Endothelial cell of umbilical vein (primary cell): ENCODE results near the gene ZNF385C. TPM values are rescaled to one million over a fixed set of nuclear protein-coding genes. Genes with fewer than 3 reads are reported as not detected.

ENCODE experiments used
- BruUV-seq: library from RNA; stranded (reverse); fragments of 400-500 nt; replicated peaks from 2 replicates; lab custom pipeline; 2021; lab: Mats Ljungman, UMichigan
- CTCF ChIA-PET: fragments of 300-600, 350-600 bp; sonication (Branson Sonifier 250); formaldehyde crosslinking; loops from one replicate; lab custom pipeline; 2021; ENCODE audit warnings: antibody characterized with exemption, inconsistent platforms; lab: Charles Lee
- POLR2A ChIA-PET: fragments of 300-600, 350-600 bp; sonication (Branson Sonifier 250); formaldehyde crosslinking; loops from one replicate; lab custom pipeline; 2021; ENCODE audit warnings: antibody characterized with exemption, inconsistent platforms; lab: Charles Lee
- DNase-seq: peaks from one replicate; pipeline ENCODE4 v3.0.0-alpha.2; 2011; ENCODE audit warnings: low read depth, low spot score
- FAIRE-seq: peaks from 2 replicates; lab custom pipeline; 2011; peaks lifted over from hg19 to GRCh38; lab: Jason Lieb, UNC
- H2AFZ ChIP-seq: 2 replicates; pipeline ENCODE4 v1.6.0; 2012; ENCODE audit warnings: low read depth, low read length, control low read depth, inconsistent platforms
- H3K27ac ChIP-seq: 2 replicates; pipeline ENCODE4 v1.5.1; 2011; ENCODE audit warnings: low read depth, mild to moderate bottlenecking, control low read depth, low read length, moderate library complexity; ENCODE audit not compliant: insufficient read depth
- H3K27me3 ChIP-seq, 2 experiments: 2 replicates each; pipeline versions ENCODE4 v1.6.0 to v1.6.1; 2011; ENCODE audit warnings: low read length in 2 of 2, mixed read lengths in 1 of 2; ENCODE audit not compliant: control insufficient read depth in 2 of 2, insufficient read depth in 2 of 2
- H3K36me3 ChIP-seq, 2 experiments: 2 replicates in 1 of 2; 3 replicates in 1 of 2; pipeline ENCODE4 v1.5.1; 2011; ENCODE audit warnings: low read length in 2 of 2, mild to moderate bottlenecking in 1 of 2, moderate library complexity in 1 of 2; ENCODE audit not compliant: control insufficient read depth in 2 of 2, insufficient read depth in 2 of 2; ENCODE audit errors: extremely low read depth in 1 of 2
- H3K4me1 ChIP-seq: 3 replicates; pipeline ENCODE4 v1.5.1; 2011; ENCODE audit warnings: mild to moderate bottlenecking, low read length; ENCODE audit not compliant: control insufficient read depth, insufficient read depth; ENCODE audit errors: extremely low read depth
- H3K4me2 ChIP-seq: 2 replicates; pipeline ENCODE4 v1.6.1; 2011; ENCODE audit warnings: low read length, control low read depth, mixed read lengths; ENCODE audit not compliant: insufficient read depth
- H3K4me3 ChIP-seq, 3 experiments: fragments of 200-600 bp in 1 of 3; sonication (generic), shearing (Covaris generic) in 1 of 3; replicated peaks in 1 of 3; 2 replicates each; pipeline ENCODE4 v1.5.1; 2011 to 2016; ENCODE audit warnings: control low read depth in 3 of 3, low read length in 3 of 3, mild to moderate bottlenecking in 2 of 3, inconsistent platforms in 1 of 3, low read depth in 1 of 3, moderate library complexity in 1 of 3; ENCODE audit not compliant: insufficient read depth in 1 of 3
- H3K79me2 ChIP-seq: 2 replicates; pipeline ENCODE4 v1.6.0; 2012; ENCODE audit warnings: low read length, inconsistent platforms; ENCODE audit not compliant: control insufficient read depth, insufficient read depth
- H3K9ac ChIP-seq: replicated peaks from 2 replicates; pipeline ENCODE3; 2011; ENCODE audit warnings: low read length, control low read depth; ENCODE audit not compliant: insufficient read depth; ENCODE audit errors: extremely low read depth
- H3K9me1 ChIP-seq: replicated peaks from 3 replicates; pipeline ENCODE4 v1.6.0; 2011; ENCODE audit warnings: mild to moderate bottlenecking, low read length; ENCODE audit not compliant: control insufficient read depth, insufficient read depth; ENCODE audit errors: extremely low read depth
- H3K9me3 ChIP-seq: replicated peaks from 2 replicates; pipeline ENCODE4 v1.5.1; 2012; ENCODE audit warnings: low read length, inconsistent platforms; ENCODE audit not compliant: control insufficient read depth, insufficient read depth
- H4K20me1 ChIP-seq: replicated peaks from 2 replicates; pipeline ENCODE3; 2011; ENCODE audit warnings: mild to moderate bottlenecking, low read length; ENCODE audit not compliant: control insufficient read depth, insufficient read depth; ENCODE audit errors: extremely low read depth
- CTCF ChIP-seq, 2 donors: IDR thresholded peaks; 1 replicate in 1 of 2; 2 replicates in 1 of 2; pipeline ENCODE4 v1.5.1; 2011; ENCODE audit warnings: low read length in 2 of 2, mild to moderate bottlenecking in 2 of 2, moderate library complexity in 2 of 2, control low read depth in 1 of 2, inconsistent platforms in 1 of 2, low read depth in 1 of 2; ENCODE audit not compliant: insufficient read depth in 1 of 2; ENCODE audit errors: extremely low read depth in 1 of 2
- EZH2 ChIP-seq: IDR thresholded peaks from 2 replicates; pipeline ENCODE4 v1.6.1; 2012; ENCODE audit warnings: borderline replicate concordance, low read depth, mild to moderate bottlenecking, moderate library complexity, low read length, inconsistent platforms; ENCODE audit not compliant: severe bottlenecking
- FOS ChIP-seq: IDR thresholded peaks from 2 replicates; pipeline ENCODE4 v1.6.1; 2011; ENCODE audit warnings: mild to moderate bottlenecking, low read length, moderate library complexity, borderline replicate concordance; ENCODE audit not compliant: insufficient read depth
- MAX ChIP-seq: IDR thresholded peaks from 2 replicates; pipeline ENCODE4 v1.6.1; 2011; ENCODE audit not compliant: insufficient read depth, insufficient read length
- POLR2A ChIP-seq: IDR thresholded peaks from 2 replicates; pipeline ENCODE4 v1.6.1; 2012; ENCODE audit warnings: low read depth, mild to moderate bottlenecking, control low read depth, low read length
- POLR2AphosphoS5 ChIP-seq: IDR thresholded peaks from 2 replicates; pipeline ENCODE4 v1.6.1; 2012; ENCODE audit warnings: low read depth, mild to moderate bottlenecking, control low read depth, low read length, moderate library complexity; ENCODE audit not compliant: insufficient read depth
- dilution Hi-C: fragments of 300-500 bp; cut with MboI; formaldehyde crosslinking; loops from one replicate; pipeline ENCODE4 v1.15.0; 2019; ENCODE audit warnings: low sequenced_read_pairs; ENCODE audit not compliant: extremely low pct_ligation_motif_present
- intact Hi-C: fragments of 100-400 bp; cut with micrococcal nuclease; formaldehyde crosslinking; loops from one replicate; pipeline ENCODE4 v1.10.0; 2022
- polyA plus RNA-seq, 4 experiments: library from polyadenylated mRNA; depleted of rRNA in 3 of 4; stranded (reverse) in 3 of 4; unstranded in 1 of 4; fragments of >200 nt; gene quantifications; 2 replicates each; pipeline versions ENCODE4 v1.2.1 to v1.2.3, GENCODE V29; 2011 to 2012; ENCODE audit warnings: missing spikeins in 1 of 4
- total RNA-seq: library from RNA; stranded (reverse); gene quantifications from 2 replicates; pipeline ENCODE4 v1.2.3, GENCODE V29; 2021

The ZNF385C gene
- total and polyA plus RNA-seq, 2 donors (not counting 3 experiments of a cell fraction or from before 2014, with no cell fraction given), result 0.07 TPM; not detected in 1

- DNase-seq (no peak), FAIRE-seq (no peak)
- no peaks in the 10 kb centered on the region for H4K20me1 ChIP-seq
- dilution Hi-C loops (no loop called here), intact Hi-C loops (no loop called here)
- H3K27me3 ChIP-seq, result peaks cover 0 to 12% of the 10 kb centered on the region in 2 experiments
- H3K4me3 ChIP-seq, result no peak overlapping the region
- H3K9ac ChIP-seq, result no peak overlapping the region
- BruUV-seq, result no TSS peak
- ChIA-PET POLR2A (no interaction called here), CTCF (interaction anchor here (1.0 to 2.1 kb wide), 8 partner anchors 8 to 110 kb away, joined by 3 to 11 read pairs (median 4); partner anchors contain the start of genes DHX58 and KCNH4)
- H3K36me3 ChIP-seq, result no peaks in the 10 kb centered on the region
- no peaks in the 10 kb centered on the region for H3K79me2 ChIP-seq
- H3K4me2 ChIP-seq, result no peak overlapping the region
- H3K9me3 ChIP-seq, result no peaks in the 10 kb centered on the region
- H3K9me1 ChIP-seq, result no peaks in the 10 kb centered on the region
- no peak overlapping the region for H2AFZ ChIP-seq
- H3K4me1 ChIP-seq, result peaks cover 3% of the 10 kb centered on the region
- TF ChIP-seq EZH2 (no peak), POLR2A (no peak), FOS (no peak), MAX (no peak), CTCF (IDR thresholded peaks at IDR 0.05; ENCODE audit: extremely low read depth in 1 of 2, insufficient read depth in 1 of 2, low read depth in 1 of 2, low read length in 2 of 2) (no peak), POLR2AphosphoS5 (no peak)
- no peak overlapping the region for H3K27ac ChIP-seq
These were observed 26.5 kb downstream of the ZNF385C start for GRCh38 chr17:42071810-42072209.
